Right lung (tissue), 5 donors: ENCODE measurements around the gene VPS25. TPM values are rescaled to one million over a fixed set of nuclear protein-coding genes. Genes with fewer than 3 reads are reported as not detected.
A peak's percentile ranks its signal among the peaks of the same experiment; 100 is the strongest.

Source experiments
- DNase-seq, 2 donors: peaks; one replicate each; pipeline ENCODE4 v3.0.0-alpha.2; 2013
- polyA plus RNA-seq, 5 donors: library from polyadenylated mRNA; unstranded; fragments of 120-200 nt; gene quantifications; one replicate each; pipeline versions ENCODE4 v1.2.1 to v1.2.3, GENCODE V29; 2013; ENCODE audit warnings: inconsistent platforms in 1 of 5, low replicate concordance in 1 of 5; ENCODE audit not compliant: insufficient read length in 5 of 5, insufficient read depth in 1 of 5

VPS25 gene
- polyA plus RNA-seq, 5 donors = 66.5 to 77.3 (median 74.6) TPM

DNA sequence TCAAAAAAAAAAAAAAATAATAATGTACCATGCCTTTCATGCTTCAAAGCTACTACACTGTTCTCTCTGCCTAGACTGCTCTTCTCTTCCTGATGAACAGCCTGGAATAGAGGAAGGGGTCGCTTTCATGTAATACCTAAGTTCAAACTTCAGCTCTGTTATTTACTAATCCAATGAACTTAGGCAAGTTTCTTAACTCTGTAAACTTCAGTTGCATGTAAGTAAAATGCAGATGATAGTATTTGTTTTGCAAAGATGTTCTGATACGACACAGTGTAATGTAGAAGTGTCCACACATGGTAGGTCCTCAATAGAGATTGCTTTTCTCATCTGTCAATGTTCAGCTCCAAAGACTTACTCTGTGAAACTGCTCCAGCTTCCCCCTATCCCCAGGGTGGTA is 18.7 kb downstream of the VPS25 start:
- no peak for DNase-seq

DNA sequence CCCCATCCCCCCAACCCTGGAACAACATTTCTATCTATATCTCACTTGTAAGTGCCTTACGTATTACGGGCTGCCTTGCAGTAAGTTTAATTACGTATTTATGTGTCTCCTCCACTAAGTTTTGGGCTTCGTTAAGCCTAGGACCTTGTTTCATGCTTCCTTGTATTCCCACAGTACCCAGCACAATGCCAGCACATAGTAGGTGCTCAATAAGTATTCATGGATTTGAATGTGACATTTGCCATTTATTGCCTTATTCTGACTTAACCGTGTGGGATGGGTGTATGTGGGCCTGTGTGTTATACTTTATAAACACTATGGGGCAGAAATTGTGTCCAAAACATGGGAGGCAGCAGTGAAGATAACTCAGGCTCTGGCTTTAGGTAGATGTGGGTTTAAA is 19.3 kb downstream of the VPS25 start:
- DNase-seq = no peak

DNA sequence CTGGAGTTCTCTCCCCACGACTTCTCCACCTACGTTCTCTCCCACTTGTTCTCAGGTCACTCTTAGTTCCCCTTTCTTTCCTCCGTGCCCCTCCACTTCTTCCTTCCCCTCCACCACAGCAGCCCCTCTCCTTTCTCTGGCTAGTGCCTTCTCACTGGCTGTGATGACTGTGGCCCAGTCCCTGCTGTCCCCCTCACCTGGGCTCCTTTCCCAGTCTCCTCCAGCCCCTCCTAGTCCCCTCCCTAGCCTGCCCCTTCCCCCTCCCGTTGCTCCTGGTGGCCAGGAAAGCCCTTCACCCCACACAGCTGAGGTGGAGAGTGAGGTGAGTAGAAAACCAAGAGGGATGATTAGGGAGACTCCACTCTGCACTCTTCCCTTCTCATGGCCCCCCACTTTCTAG is 21.8 kb downstream of the VPS25 start:
- no peak for DNase-seq

DNA sequence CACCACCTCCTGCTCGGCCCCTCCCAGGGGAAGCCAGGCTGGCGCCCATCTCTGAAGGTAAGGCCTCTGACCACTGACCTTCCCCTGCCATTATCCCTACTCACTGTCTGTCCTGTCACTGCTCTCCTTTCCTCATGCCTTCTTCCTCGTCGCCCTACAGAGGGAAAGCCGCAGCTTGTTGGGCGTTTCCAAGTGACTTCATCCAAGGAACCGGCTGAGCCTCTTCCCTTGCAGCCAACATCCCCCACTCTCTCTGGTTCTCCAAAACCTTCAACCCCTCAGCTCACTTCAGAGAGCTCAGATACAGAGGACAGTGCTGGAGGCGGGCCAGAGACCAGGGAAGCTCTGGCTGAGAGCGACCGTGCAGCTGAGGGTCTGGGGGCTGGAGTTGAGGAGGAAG is 22.2 kb downstream of the VPS25 start:
- DNase-seq = no peak

DNA sequence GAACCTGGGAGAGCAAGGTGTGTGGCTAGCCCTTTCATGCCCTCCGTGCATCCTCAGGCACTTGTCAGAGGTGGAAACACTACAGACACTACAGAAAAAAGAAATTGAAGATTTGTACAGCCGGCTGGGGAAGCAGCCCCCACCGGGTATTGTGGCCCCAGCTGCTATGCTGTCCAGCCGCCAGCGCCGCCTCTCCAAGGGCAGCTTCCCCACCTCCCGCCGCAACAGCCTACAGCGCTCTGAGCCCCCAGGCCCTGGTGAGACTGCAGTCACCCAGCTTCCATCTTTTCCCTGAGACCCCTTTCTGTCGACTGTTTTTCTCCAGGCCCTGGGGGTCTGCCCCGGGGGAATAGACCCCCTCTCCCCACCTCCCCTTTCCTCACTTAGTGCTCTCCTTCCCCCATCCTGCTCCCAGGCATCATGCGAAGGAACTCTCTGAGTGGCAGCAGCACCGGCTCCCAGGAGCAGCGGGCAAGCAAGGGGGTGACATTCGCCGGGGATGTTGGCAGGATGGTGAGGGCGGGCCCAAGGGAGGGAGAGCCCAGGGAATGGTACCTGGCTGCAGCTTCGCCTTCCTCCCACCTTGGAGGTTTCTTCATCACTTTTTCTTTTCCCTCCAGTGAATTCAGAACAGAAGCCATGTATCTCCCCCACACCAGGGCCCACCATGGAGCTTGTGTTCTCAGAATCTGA is 23.0 kb downstream of the VPS25 start:
- DNase-seq = no peak

DNA sequence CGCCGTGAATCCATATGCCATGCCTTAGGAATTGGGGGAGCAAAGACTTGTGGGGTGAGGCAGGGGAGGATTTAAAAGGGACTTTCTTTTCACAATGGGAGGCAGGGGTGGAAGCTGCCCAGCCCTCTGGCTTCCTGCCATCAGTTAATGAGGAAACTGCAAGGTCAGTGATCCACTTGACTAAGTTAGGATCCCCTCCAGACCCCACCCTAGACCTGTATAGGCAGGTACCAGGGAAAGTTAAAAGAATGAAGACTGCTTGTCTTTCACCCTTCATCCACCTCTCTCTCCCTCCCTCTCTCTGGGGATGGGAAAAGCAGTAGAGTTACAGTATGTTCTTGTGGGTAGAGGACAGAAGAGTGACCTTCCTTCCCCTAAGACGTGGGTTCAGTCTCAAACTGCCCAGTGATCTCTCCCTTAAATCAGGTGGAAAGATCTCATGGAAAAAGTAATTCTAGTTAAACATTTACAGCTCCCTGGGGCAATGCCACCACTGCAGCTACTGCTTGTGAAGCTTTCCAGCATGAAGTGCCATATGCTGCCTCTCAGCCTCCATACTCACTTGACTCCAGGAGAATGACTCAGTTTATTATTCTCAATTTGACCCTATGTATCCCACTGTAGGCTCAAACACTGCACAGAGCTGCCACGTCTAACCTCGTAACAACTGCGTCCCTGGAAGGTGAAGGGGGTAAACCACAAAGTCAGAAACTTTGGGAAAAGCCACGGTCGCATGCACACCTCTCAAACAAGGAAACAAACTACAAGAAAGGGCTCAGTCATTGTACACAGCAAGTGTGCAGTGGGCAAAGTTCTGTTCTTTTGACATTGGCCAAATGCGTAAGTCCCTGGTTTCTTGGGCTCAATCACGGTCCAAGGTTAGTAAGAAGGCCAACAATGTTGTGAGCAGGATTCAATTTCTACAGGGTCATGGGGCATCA is 24.1 kb downstream of the VPS25 start:
- no peak for DNase-seq

DNA sequence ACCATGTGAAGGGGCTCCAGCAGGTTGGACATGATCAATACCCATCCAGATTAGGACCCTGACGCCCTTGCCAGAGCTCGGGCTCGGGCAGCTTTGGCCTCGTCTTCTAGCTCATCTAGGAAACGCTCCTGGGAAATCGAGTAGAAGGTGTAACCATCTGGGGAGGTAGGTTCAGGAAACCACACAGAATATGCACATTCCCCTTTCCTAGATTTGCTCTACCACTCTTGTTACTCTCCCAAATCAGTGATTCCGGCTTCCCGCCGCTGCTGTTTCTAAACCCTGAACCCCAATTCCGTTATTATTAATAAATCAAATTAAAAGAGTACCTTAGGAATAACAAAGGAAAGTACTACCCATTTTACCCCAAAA is 24.7 kb downstream of the VPS25 start:
- DNase-seq = no peak

DNA sequence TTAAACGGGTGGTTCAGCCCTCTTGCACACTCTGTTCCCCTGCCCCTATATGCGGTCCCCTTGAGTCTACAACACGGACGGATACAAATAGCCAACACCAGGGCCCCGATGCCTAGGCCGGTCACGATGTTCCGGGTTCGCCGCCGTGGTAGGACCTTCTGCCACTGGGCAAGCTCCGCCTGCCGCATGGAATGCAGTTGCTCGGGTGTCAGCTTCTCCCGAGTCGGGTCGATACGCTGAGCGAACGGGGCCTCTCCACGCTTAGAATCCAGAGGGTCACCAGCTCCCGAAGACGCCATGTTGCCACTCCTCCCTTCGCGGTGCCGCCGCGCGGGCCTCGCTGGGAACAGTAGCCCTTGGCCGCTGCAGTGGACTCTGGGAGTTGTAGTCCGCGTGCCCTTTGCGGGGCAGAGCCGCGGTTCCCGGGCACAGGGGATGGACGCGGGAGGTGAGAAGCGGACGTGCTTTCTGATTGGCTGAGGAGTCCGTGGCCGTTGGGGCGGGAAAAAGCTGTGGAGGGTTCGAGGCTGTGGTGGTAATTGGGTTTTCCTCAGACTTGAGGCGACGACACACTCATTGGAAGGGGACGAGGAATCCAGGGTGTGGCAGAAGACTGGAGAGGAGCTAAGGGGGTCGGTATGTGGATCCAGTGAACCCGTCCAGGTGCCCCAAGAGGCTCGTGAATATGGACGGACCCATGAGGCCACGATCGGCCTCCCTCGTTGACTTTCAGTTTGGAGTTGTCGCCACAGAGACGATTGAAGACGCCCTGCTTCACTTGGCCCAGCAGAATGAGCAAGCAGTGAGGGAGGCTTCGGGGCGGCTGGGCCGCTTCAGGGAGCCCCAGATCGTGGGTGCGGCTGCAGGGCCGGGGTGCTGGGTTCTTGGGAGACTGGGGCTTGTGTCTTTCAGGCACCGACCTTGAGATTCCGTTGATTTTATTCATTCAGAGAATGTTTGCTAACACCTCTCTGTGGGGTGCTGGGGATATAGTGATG is 25.4 kb downstream of the VPS25 start, which contains the start of the genes CNTD1 and COA3:
TSS of gene CNTD1 (plus strand) at position 479 of the 998 bp plus-strand sequence. CDS start at position 686, 207 bp downstream.
TSS of gene COA3 (minus strand) at position 322 of the 998 bp plus-strand sequence. CDS start at position 299, 23 bp downstream.
- peak; percentile 79 to 82 for DNase-seq

DNA sequence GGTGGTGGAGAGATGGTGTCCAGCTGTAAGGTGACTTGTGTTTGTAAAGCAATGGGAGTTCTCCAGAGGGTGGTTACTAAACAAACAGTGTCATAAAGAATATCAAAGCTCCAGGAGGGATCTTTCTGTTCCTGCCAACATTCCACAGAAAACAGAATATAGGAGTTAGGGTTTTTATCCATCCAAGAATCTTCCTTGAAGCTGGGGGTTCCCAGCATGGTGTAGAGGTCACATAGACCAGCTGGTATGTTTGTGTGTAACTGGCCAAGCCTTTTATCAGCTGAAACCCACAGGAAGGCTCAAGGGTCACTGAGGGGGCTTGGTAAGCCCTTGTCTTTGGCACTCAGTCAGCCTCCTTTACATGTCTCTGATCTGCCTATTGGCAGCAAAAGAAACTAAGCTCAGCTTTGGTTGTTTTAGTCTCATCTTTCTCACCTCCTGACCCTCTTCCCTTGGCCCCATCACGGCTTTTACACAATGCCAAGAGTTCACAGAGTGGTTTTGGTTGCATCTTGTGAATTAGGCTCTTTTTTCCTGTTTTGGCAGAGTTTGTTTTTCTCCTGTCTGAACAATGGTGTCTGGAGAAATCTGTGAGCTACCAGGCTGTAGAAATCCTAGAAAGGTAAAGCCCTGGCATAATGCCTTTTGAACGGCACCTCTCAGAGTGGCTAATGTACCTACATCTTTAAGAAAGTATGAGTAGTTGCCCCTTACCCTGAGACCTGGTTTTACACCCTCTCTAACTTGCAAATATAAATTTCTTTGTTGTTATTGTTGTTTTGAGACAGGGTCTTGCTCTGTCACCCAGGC is 30.0 kb downstream of the VPS25 start:
- no peak for DNase-seq

DNA sequence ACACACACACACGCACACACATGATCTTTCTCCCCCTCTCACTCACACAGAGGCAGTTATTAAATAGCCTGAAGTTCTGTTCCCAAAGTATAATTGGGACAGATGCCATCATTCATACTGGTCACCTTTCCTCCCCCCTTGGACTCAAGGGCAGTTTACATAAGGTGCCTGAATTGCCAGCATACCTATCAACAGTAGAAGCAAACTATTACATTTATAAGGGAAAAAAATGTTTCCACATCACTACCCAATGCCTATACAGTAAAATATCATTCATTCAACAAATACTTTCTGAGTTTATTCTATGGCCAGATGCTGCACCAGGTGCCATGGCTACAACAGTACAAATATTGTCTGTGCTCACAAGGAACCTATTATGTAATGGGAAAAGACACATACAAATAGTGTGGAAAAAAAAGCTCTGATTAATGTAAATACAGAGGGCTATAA is 31.7 kb downstream of the VPS25 start:
- no peak for DNase-seq

DNA sequence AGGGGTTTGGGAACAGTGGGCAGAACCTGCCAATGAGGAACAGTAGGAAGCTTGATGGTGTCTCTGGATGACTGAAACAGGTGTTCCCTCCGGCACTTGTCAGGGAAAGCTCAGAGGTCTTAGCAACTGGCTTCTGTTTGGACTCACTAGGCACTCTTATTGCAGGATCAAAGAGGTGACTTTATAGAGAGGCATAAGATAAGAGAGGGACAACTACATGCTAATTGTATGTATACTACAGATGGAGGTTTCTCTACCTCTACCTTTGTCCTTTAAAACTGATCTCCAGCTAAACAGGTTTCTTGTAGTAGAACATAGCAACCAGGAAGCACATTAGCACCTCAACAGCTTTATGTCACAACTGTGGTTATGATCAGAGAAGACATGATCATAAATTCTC is 33.0 kb downstream of the VPS25 start:
- DNase-seq = no peak

DNA sequence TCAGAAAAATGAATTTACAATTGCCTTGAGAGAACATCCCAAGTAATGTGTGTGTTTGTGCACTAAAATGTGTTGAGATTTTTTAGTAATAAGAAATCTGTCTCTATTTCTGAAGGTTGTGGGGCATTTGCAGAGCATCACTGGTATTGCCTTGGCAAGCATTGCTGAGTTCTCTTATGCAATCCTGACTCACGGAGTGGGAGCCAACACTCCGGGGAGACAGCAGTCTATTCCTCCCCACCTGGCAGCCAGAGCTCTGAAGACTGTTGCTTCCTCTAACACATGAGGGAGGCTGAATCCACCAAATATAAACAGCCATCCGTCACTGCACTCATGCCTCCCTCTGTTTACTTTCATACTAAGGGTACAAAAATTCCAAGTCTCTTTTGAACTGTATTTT is 36.0 kb downstream of the VPS25 start:
- DNase-seq = no peak

DNA sequence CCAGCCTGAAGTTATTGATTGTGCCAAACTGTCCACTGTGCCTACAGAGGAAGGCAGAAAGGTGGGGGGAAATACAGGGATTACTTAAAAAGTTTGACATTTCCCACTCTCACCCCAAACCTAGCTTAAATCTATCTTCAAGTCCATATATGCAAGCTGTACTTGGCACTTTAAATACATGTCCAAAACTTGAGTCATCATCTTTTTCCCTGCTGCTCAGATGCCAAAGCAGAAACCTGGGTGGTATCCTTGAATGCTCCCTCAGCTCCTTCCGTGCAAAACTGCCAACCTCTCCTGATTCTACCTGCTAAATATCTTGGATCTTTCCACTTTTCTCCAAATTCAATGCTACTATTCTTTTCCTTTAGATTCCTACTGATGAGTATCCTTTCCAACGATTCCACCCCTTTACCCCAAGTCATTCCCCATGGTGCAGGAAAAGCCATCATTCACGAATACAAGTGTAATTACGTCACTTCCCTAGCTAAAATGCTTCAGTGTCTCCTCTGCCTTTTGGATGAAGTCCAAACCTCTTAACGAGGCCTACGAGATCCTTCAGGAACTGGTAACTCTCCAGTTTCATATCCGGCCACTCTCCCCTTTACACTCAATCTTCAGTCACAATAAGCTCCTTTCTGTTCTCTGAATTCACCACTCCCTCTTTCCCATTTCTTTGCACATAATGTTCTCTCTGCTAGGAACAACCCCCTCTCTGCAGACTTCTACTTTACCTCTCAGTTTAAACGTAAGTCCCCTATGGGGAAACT is 41.6 kb downstream of the VPS25 start:
- peak; percentile 51 to 57 for DNase-seq

DNA sequence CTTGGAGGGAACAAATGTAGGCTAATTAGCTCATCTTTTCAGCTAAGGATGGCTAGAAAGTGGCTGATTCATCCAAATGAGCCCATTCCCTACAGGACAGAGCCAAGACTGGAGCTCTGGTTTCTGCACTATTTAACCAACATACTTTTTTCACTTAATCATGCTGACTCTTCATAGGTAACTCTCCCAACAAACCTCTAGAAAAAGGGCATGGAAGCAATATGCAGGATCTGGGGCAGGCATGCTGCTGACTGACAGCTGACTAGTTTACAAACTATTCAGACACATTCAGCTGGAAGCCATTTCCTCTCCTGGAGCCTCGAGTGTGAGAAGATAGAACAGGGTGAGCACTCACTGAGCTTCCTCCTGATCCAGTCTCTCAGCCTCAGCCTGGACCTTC is 44.6 kb downstream of the VPS25 start:
- DNase-seq = no peak

DNA sequence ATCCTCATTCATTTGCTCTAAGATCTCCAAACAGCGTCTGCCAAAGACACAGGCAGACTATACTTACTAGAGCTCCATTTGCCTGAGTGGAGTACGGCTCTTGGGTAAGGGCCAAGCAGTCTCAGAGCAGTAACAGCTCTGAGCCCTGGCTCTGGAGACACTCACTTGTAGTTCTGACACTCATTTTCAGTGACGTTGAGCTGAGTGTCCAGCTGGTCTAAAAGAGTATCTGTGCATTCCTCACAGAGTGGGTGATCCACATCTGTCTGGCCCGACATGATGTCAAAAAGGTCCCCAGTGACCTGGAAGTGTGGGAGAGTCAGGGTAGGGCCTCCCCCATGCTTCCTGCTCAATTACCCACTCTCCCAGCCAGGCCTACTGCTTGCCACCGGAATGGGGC is 45.1 kb downstream of the VPS25 start:
- no peak for DNase-seq

DNA sequence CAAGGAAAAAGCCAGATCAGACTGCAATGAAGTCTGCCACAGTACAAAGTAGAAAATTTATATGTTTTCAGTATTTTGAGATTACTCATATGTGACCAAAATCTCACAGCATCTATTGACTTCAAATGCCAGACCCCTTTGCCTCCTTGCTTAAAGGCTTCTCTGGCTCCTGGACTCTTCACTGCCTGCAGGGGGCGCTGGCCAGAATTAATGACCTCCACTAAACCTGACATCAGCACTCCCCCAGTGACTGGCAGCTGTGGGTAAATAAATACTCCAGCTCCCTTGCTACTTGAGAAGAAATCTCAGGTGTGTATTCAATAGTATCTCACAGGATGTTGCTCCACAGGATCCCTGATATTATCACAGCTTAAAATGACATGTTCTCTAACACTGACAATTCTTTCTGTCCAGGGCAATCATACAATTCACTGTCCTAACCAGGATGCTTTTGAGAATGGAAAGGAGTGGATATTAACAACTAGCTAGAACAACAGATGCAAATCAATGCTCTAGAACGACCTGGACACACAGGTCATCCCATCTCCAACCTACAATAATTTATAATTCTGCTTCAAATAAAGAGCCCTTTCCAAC is 46.8 kb downstream of the VPS25 start:
- no peak for DNase-seq

DNA sequence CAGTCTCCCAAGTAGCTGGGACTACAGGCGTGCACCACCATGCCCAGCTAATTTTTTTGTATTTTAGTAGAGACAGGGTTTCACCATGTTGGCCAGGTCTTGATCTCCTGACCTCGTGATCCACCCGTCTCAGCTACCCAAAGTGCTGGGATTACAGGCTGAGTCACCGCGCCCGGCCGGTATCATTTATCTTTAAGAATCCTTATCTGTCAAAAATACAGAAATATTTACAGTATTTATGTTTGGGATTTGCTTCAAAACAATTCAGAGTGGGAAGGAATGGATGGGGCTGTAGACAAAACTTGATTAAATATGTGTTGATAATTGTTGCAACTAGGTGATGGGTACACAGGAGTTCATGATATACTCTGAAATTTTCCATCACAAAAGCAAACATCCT is 47.9 kb downstream of the VPS25 start:
- no peak for DNase-seq

DNA sequence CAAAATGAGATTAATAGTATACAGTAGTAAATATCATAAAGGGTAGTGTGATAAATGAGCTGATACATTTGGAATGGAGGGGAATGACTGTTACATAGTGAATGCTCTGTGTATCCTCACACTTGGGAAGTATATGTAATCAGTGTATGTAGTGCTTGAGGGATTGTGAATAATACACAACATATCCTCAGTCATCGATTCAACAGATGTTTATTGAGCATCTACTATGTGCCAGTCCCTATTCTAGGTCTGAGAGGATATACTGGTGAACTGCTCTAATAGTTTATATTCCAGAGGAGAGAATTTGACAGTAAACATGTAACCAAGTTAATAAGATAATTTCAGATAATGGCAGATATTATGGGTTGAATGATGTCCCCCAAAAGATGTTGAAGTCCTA is 54.2 kb downstream of the VPS25 start:
- DNase-seq = no peak
